K562 (cell line): ENCODE results near the gene MTCL3.

Experiments
- ATAC-seq: fragments of 200-7000 bp; cut with Tn5 transposase; 3 replicates; pipeline ENCODE4 v1.9.1; 2020; ENCODE audit warnings: moderate library complexity
- BruUV-seq: library from RNA; stranded (reverse); fragments of 400-500 nt; replicated peaks from 2 replicates; lab custom pipeline; 2021; lab: Mats Ljungman, UMichigan
- CTCF ChIA-PET: fragments of 300-600 bp; formaldehyde crosslinking; extraction: SDS; loops from one replicate; lab custom pipeline; 2021; ENCODE audit warnings: low intra/inter-chr PET ratio; lab: Yijun Ruan, JAX
- POLR2A ChIA-PET: fragments of 300-600, 350-650 bp; sonication (Branson Sonifier 250); formaldehyde crosslinking; extraction: SDS; loops from one replicate; lab custom pipeline; 2021; ENCODE audit warnings: antibody characterized with exemption, inconsistent platforms; lab: Yijun Ruan, JAX
- DNase-seq, 4 experiments: peaks; one replicate each; pipeline versions ENCODE4 v3.0.0 to v3.0.0-alpha.2; 2011 to 2018; ENCODE audit warnings: low spot score in 3 of 4, mixed read lengths in 3 of 4; ENCODE audit errors: extremely low read depth in 1 of 4
- FAIRE-seq: peaks from 2 replicates; lab custom pipeline; 2011; peaks lifted over from hg19 to GRCh38; lab: Jason Lieb, UNC
- H2AFZ ChIP-seq: 2 replicates; pipeline ENCODE4 v1.6.0; 2011; ENCODE audit warnings: low read depth, low read length, control low read depth, inconsistent platforms
- H3K27ac ChIP-seq: fragments of 200-600 bp; 3 replicates; pipeline ENCODE4 v1.8.0; 2011; ENCODE audit warnings: low read depth, mild to moderate bottlenecking, control low read depth, inconsistent platforms, low read length, moderate library complexity, mixed read lengths; ENCODE audit errors: extremely low read depth
- H3K27me3 ChIP-seq, 2 experiments: fragments of 300-600 bp in 1 of 2; 2 replicates in 1 of 2; 3 replicates in 1 of 2; pipeline versions ENCODE4 v1.6.0 to v1.8.0; 2011; ENCODE audit warnings: inconsistent platforms in 2 of 2, low read length in 2 of 2, mild to moderate bottlenecking in 1 of 2, mixed read lengths in 1 of 2, moderate library complexity in 1 of 2; ENCODE audit not compliant: control insufficient read depth in 2 of 2, insufficient read depth in 2 of 2
- H3K36me3 ChIP-seq: fragments of 300-600 bp; 3 replicates; pipeline ENCODE4 v1.8.0; 2011; ENCODE audit warnings: mild to moderate bottlenecking, low read length, inconsistent platforms; ENCODE audit not compliant: control insufficient read depth, insufficient read depth
- H3K4me1 ChIP-seq, 2 experiments: fragments of 200-600 bp in 1 of 2; replicated peaks in 1 of 2; 2 replicates in 1 of 2; 3 replicates in 1 of 2; pipeline versions ENCODE4 v1.5.1 to v1.8.0; 2011; ENCODE audit warnings: inconsistent platforms in 2 of 2, low read length in 2 of 2, mild to moderate bottlenecking in 1 of 2, mixed read lengths in 1 of 2, moderate library complexity in 1 of 2; ENCODE audit not compliant: control insufficient read depth in 2 of 2, insufficient read depth in 2 of 2
- H3K4me2 ChIP-seq: 2 replicates; pipeline ENCODE4 v1.6.1; 2011; ENCODE audit warnings: low read length, control low read depth, inconsistent platforms, mixed read lengths; ENCODE audit not compliant: insufficient read depth
- H3K4me3 ChIP-seq: fragments of 200-600 bp; sonication (generic), shearing (Covaris generic); 2 replicates; pipeline ENCODE4 v1.5.1; 2016; ENCODE audit warnings: control low read depth, inconsistent platforms
- H3K79me2 ChIP-seq: fragments of 200-600 bp; 3 replicates; pipeline ENCODE4 v1.8.0; 2011; ENCODE audit warnings: low read length, inconsistent platforms; ENCODE audit not compliant: control insufficient read depth, insufficient read depth
- H3K9ac ChIP-seq, 2 experiments: 2 replicates each; pipeline versions ENCODE4 v1.6.0 to v1.6.1; 2011; ENCODE audit warnings: low read depth in 2 of 2, low read length in 2 of 2, control low read depth in 1 of 2, inconsistent platforms in 1 of 2, mild to moderate bottlenecking in 1 of 2, mixed read lengths in 1 of 2; ENCODE audit not compliant: insufficient read depth in 1 of 2
- H3K9me1 ChIP-seq: one replicate; pipeline ENCODE4 v1.6.0; 2011; ENCODE audit warnings: inconsistent platforms, mild to moderate bottlenecking, low read length, moderate library complexity; ENCODE audit not compliant: control insufficient read depth, insufficient read depth
- H3K9me3 ChIP-seq: replicated peaks from 2 replicates; pipeline ENCODE4 v1.5.1; 2011; ENCODE audit warnings: low read depth, low read length, inconsistent platforms; ENCODE audit not compliant: control insufficient read depth, insufficient read depth
- H4K20me1 ChIP-seq: replicated peaks from 2 replicates; pipeline ENCODE4 v1.6.1; 2011; ENCODE audit warnings: low read length, inconsistent platforms, mixed read lengths; ENCODE audit not compliant: control insufficient read depth, insufficient read depth
- CTBP1 ChIP-seq: fragments of 450-650 bp; IDR thresholded peaks from 2 replicates; pipeline ENCODE4 v1.6.1; 2016; ENCODE audit warnings: borderline replicate concordance
- NFE2 ChIP-seq: IDR thresholded peaks from 2 replicates; pipeline ENCODE4 v1.6.1; 2014; ENCODE audit warnings: antibody characterized with exemption, low read depth
- SIN3A ChIP-seq, 2 experiments: fragments of 150-350 bp in 1 of 2; IDR thresholded peaks; 2 replicates each; pipeline ENCODE4 v1.6.1; 2011 to 2016; ENCODE audit warnings: borderline replicate concordance in 2 of 2, low read depth in 2 of 2, low read length in 2 of 2, mild to moderate bottlenecking in 2 of 2, moderate library complexity in 2 of 2; ENCODE audit not compliant: control insufficient read depth in 1 of 2
- SP1 ChIP-seq: sonication (generic); formaldehyde crosslinking; IDR thresholded peaks from 2 replicates; pipeline ENCODE4 v1.8.1; 2022; ENCODE audit warnings: mild to moderate bottlenecking, missing genetic modification reagents
- ZNF655 ChIP-seq: fragments of 250-450 bp; sonication (Bioruptor Pico); IDR thresholded peaks from 2 replicates; pipeline ENCODE4 v1.5.0; 2021
- WGBS: fragments of 100-300 bp; shearing (Covaris generic); methylation state at CpG from one replicate; pipeline ENCODE4 v1.1.6; 2016; ENCODE audit warnings: low coverage, mixed read lengths; ENCODE audit not compliant: insufficient coverage; ENCODE audit errors: missing lambda C conversion rate; 5-methylcytosine and 5-hydroxymethylcytosine counted together
- in situ Hi-C: fragments of 300-500 bp; cut with MboI; formaldehyde crosslinking; loops from 4 replicates; pipeline ENCODE4 v1.15.0; 2018; ENCODE audit warnings: inconsistent platforms, mixed read lengths
- intact Hi-C: fragments of 100-400 bp; cut with micrococcal nuclease; formaldehyde crosslinking; loops from 2 replicates; pipeline ENCODE4 v1.14.2; 2022

MTCL3 gene

DNA sequence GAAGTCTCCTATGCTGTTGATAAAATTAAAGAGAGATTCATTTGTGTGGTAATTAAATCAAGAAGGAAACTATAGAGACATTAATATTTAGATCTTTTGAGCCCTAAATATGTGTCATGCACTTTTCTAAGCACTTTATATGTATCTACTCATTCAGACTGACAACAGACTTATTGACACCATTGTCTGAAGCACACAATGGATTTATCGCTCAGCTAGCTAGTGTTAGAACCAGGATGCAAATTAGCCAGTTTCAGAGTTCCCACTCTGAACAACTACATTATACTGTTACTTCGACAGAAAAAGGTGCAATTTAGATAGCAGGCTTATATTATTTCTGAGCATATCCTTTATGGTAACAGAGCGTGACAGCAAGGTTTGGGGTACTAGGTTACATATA is 32.2 kb downstream of the MTCL3 start:
- POLR2A ChIA-PET = no interaction called here
- H3K4me3 ChIP-seq = no peak overlapping the region
- BruUV-seq = no TSS peak
- no peak overlapping the region for H3K4me2 ChIP-seq
- FAIRE-seq = no peak
- H3K9me3 ChIP-seq = no peaks in the 10 kb centered on the region
- intact Hi-C loops = no loop called here
- no peak for DNase-seq
- no peak overlapping the region for H3K27ac ChIP-seq
- H3K9me1 ChIP-seq = no peaks in the 10 kb centered on the region
- H3K79me2 ChIP-seq = no peaks in the 10 kb centered on the region
- ATAC-seq = no peak
- in situ Hi-C loops = no loop called here
- WGBS = 2% methylated on average over 3 of the region's 3 CpGs
- TF ChIP-seq CTBP1 = no peak
- TF ChIP-seq NFE2 = no peak
- no peak for TF ChIP-seq SP1 (CRISPR knock-in tag)
- TF ChIP-seq ZNF655 = no peak
- TF ChIP-seq SIN3A (IDR thresholded peaks at IDR 0.05; ENCODE audit: borderline replicate concordance in 2 of 2, control insufficient read depth in 1 of 2, low read depth in 2 of 2, low read length in 2 of 2) = no peak
- TF ChIP-seq, all 486 proteins: peak for 0
- no peaks in the 10 kb centered on the region for H3K36me3 ChIP-seq
- H4K20me1 ChIP-seq = no peaks in the 10 kb centered on the region
- CTCF ChIA-PET = no interaction called here
- H3K9ac ChIP-seq = no peak overlapping the region
- H2AFZ ChIP-seq = no peak overlapping the region
- H3K27me3 ChIP-seq = no peaks in the 10 kb centered on the region
- no peaks in the 10 kb centered on the region for H3K4me1 ChIP-seq
